Chondrocyte (in vitro differentiated cells): Measurements from ENCODE around the gene TIMM29. TPM values are rescaled to one million over a fixed set of nuclear protein-coding genes. Genes with fewer than 3 reads are reported as not detected.

Experiments used
- DNase-seq: peaks from one replicate; pipeline ENCODE4 v3.0.0; 2021; ENCODE audit warnings: mixed read lengths, low spot score
- H3K27ac Mint-ChIP-seq: one replicate; pipeline ENCODE4 v1.8.0; 2021; ENCODE audit warnings: mild to moderate bottlenecking, moderate library complexity, mixed read lengths; ENCODE audit not compliant: unreplicated experiment
- H3K27me3 Mint-ChIP-seq: 2 replicates; pipeline ENCODE4 v1.8.0; 2021; ENCODE audit warnings: low read depth, mixed read lengths
- H3K36me3 Mint-ChIP-seq: 2 replicates; pipeline ENCODE4 v1.8.0; 2021; ENCODE audit warnings: low read depth, mixed read lengths
- H3K4me1 Mint-ChIP-seq: 2 replicates; pipeline ENCODE4 v1.8.0; 2021; ENCODE audit warnings: low read depth, mild to moderate bottlenecking, mixed read lengths
- H3K4me3 Mint-ChIP-seq: one replicate; pipeline ENCODE4 v1.8.0; 2021; ENCODE audit warnings: mild to moderate bottlenecking, moderate library complexity, mixed read lengths; ENCODE audit not compliant: unreplicated experiment
- H3K9me3 Mint-ChIP-seq: 2 replicates; pipeline ENCODE4 v1.8.0; 2021; ENCODE audit warnings: low read depth, mixed read lengths
- total RNA-seq: library from RNA; stranded (reverse); gene quantifications from 3 replicates; pipeline ENCODE4 v1.2.1, GENCODE V29; 2021
- TF ChIP-seq, protein P1 (sequence below): fragments of 200-600 bp; sonication (generic); IDR thresholded peaks from 2 replicates; pipeline ENCODE4 v1.5.0; 2021; ENCODE audit warnings: antibody characterized with exemption, mild to moderate bottlenecking, moderate library complexity

TIMM29 gene
- total RNA-seq, 1 donor from 2014 or later, result 24.2 TPM

DNA sequence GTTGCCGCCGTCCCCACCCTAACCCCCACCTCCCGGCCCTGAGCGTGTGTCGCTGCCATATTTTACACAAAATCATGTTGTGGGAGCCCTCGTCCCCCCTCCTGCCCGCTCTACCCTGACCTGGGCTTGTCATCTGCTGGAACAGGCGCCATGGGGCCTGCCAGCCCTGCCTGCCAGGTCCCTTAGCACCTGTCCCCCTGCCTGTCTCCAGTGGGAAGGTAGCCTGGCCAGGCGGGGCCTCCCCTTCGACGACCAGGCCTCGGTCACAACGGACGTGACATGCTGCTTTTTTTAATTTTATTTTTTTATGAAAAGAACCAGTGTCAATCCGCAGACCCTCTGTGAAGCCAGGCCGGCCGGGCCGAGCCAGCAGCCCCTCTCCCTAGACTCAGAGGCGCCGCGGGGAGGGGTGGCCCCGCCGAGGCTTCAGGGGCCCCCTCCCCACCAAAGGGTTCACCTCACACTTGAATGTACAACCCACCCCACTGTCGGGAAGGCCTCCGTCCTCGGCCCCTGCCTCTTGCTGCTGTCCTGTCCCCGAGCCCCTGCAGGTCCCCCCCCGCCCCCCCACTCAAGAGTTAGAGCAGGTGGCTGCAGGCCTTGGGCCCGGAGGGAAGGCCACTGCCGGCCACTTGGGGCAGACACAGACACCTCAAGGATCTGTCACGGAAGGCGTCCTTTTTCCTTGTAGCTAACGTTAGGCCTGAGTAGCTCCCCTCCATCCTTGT, 6.5 kb upstream of the TIMM29 start:
- H3K4me1 Mint-ChIP-seq, result peaks cover under 1% of the 10 kb centered on the region
- H3K9me3 Mint-ChIP-seq, result no peaks in the 10 kb centered on the region
- TF ChIP-seq, protein P1, sequence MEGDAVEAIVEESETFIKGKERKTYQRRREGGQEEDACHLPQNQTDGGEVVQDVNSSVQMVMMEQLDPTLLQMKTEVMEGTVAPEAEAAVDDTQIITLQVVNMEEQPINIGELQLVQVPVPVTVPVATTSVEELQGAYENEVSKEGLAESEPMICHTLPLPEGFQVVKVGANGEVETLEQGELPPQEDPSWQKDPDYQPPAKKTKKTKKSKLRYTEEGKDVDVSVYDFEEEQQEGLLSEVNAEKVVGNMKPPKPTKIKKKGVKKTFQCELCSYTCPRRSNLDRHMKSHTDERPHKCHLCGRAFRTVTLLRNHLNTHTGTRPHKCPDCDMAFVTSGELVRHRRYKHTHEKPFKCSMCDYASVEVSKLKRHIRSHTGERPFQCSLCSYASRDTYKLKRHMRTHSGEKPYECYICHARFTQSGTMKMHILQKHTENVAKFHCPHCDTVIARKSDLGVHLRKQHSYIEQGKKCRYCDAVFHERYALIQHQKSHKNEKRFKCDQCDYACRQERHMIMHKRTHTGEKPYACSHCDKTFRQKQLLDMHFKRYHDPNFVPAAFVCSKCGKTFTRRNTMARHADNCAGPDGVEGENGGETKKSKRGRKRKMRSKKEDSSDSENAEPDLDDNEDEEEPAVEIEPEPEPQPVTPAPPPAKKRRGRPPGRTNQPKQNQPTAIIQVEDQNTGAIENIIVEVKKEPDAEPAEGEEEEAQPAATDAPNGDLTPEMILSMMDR, result no peak
- no peak overlapping the region for H3K27ac Mint-ChIP-seq
- no peak for DNase-seq
- no peak overlapping the region for H3K4me3 Mint-ChIP-seq
- no peaks in the 10 kb centered on the region for H3K27me3 Mint-ChIP-seq
- H3K36me3 Mint-ChIP-seq, result peaks cover 10% of the 10 kb centered on the region

DNA sequence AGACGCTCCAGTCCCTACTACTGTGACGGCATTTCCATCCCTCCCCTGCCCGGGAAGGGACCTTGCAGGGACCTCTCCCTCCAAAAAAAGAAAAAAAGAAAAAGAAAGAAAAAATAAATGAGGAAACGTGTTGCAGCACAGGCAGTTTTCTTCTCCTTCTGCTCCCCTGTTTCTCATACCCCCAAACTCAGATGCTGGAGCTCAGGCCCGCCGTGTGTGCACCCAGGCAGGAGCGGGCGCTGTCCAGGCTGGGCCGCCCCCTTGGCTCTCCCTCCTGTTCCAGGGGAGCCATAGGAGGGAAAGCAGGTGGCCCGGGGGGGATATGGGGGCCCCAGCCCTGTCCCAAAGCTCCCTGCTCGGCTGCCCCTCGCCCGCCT, 6.0 kb upstream of the TIMM29 start:
- H3K4me1 Mint-ChIP-seq, result peaks cover 6% of the 10 kb centered on the region
- H3K36me3 Mint-ChIP-seq, result peaks cover 10% of the 10 kb centered on the region
- DNase-seq, result no peak
- TF ChIP-seq, protein P1, result no peak
- no peak overlapping the region for H3K27ac Mint-ChIP-seq
- H3K27me3 Mint-ChIP-seq, result no peaks in the 10 kb centered on the region
- no peaks in the 10 kb centered on the region for H3K9me3 Mint-ChIP-seq
- H3K4me3 Mint-ChIP-seq, result no peak overlapping the region

DNA sequence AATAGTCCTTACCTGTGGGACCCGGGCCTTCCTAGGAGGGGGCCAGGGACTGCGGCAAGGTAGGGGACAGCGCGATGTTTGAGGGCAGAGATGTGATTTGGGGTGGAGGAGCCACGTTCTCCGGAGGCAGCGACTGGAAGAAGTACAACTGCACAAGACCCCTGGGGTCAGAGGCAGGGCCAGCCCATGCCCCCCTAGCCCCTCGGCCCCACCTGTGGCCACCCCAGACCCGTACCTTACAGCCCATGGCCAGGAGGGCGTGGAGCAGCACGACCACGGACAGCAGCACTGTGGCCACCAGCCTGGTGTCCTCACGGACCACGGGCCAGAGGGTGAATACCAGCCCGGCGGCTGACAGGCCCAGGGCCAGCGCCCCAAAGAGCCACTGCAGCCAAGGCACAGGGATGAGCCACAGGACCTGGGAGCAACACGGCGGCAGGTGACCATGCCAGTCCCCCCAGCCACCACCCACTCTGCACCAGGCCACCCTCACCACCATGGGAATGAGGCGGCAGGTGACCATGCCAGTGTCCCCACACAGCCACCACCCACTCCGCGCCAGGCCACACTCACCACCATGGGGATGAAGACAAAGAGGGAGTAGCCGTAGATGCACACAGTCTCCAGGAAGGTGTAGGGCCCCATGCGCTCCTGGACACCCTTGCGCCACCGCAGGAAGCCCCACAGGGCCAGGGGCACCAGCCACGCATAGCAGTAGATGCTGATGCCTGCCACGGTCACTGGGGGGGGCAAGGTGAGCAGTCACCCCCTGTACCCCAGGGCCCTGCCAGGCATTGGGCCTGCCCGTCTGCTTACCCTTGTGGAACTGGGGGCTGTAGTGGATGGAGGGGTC, 5.1 kb upstream of the TIMM29 start:
- Mint-ChIP-seq H3K4me3 (no peak overlapping the region), H3K27me3 (no peaks in the 10 kb centered on the region)

DNA sequence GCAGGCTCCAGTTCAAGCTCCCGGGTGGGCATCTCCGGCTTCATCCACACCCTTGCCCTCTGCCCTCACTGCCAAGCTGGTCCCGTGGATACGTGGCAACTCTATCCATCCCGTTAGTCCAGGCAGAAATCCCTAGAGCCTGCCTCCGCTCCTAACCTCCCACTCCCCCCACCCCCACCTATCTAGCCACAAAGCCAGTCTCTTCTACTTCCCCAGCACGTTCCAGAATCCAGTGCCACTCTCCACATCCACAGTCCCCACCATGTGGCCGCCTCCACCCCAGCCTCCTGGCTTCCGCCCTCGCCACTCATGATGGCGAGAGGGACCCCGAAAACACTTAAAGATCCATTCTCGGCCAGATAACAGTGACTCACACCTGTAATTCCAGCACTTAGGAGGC, 4.0 kb upstream of the TIMM29 start:
- TF ChIP-seq, protein P1, result no peak
- Mint-ChIP-seq H3K27ac (peak overlapping the region; percentile 49), H3K9me3 (no peaks in the 10 kb centered on the region), H3K4me3 (no peak overlapping the region), H3K36me3 (peaks cover 10% of the 10 kb centered on the region), H3K4me1 (peaks cover 12% of the 10 kb centered on the region), H3K27me3 (no peaks in the 10 kb centered on the region)
- DNase-seq, result no peak

More for the DNA sequence above, 5.1 kb upstream of the TIMM29 start:
- Mint-ChIP-seq H3K4me1 (peaks cover 9% of the 10 kb centered on the region), H3K27ac (no peak overlapping the region), H3K9me3 (no peaks in the 10 kb centered on the region), H3K36me3 (peaks cover 10% of the 10 kb centered on the region)
- TF ChIP-seq, protein P1, result no peak
- peak; percentile 93 for DNase-seq

DNA sequence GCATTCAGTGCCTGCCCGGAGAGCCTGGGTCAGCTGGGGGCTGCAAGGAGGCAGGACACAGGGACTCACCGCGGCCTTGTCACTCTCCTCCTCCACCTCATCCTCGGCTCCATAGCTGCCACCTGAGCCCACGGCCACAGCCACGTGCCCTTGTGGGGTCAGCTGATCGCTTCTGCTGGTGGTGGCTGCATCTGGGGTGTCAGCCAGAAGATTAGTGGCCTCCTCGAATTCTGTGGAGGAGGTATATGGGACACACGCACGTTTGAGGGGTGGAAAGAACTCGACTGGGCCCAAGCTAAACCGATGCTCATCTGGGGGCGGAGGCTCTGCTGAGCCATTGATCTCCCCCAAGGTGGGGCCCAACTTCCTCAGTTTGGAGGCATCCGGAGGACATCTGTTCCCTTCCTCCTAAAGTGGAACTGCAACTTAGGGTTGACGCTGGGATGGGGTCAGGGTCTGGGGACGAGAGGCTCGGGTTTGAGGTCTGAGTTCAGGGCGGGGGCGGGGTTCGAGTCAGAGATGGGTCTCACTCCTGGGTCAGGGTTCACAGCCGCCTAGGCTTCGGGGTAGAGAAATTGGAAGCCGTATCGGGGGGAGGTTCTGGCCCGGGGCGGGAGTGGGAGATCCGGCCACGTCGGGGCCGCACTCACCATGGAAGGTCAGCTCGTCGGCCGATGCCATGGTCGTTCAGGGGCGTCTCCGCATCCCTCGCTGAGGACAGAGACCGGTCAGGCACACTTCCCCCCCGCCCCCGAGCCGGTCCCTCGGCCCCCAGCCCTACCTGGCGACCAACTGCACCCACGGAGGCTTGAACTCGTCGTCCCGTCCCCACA, 665 bp upstream of the TIMM29 start:
- Mint-ChIP-seq H3K4me1 (peaks cover 23% of the 10 kb centered on the region), H3K36me3 (peaks cover 9% of the 10 kb centered on the region), H3K9me3 (no peaks in the 10 kb centered on the region), H3K27ac (peak overlapping the region; percentile 95), H3K4me3 (peak overlapping the region; percentile 89), H3K27me3 (no peaks in the 10 kb centered on the region)
- TF ChIP-seq, protein P1, result no peak
- no peak for DNase-seq
